ENCODE measurements around the gene POLR1A. TPM values are rescaled to one million over a fixed set of nuclear protein-coding genes. Genes with fewer than 3 reads are reported as not detected.

POLR1A gene
- total RNA-seq, 4 donors from 2014 or later, result 11.9 to 16.9 (median 13.5) TPM

GRCh38 chr2:86066007-86066578 lies 39.6 kb downstream of the POLR1A start:
- no peak overlapping the region for H3K4me3 ChIP-seq (ENCODE audit: low read depth, poor library complexity, severe bottlenecking)
- TF ChIP-seq, protein P1, sequence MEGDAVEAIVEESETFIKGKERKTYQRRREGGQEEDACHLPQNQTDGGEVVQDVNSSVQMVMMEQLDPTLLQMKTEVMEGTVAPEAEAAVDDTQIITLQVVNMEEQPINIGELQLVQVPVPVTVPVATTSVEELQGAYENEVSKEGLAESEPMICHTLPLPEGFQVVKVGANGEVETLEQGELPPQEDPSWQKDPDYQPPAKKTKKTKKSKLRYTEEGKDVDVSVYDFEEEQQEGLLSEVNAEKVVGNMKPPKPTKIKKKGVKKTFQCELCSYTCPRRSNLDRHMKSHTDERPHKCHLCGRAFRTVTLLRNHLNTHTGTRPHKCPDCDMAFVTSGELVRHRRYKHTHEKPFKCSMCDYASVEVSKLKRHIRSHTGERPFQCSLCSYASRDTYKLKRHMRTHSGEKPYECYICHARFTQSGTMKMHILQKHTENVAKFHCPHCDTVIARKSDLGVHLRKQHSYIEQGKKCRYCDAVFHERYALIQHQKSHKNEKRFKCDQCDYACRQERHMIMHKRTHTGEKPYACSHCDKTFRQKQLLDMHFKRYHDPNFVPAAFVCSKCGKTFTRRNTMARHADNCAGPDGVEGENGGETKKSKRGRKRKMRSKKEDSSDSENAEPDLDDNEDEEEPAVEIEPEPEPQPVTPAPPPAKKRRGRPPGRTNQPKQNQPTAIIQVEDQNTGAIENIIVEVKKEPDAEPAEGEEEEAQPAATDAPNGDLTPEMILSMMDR (IDR thresholded peaks at IDR 0.05), result no peak
- TF ChIP-seq POLR2A (IDR thresholded peaks at IDR 0.05), result no peak
- intact Hi-C loops (cut with DNase I; ENCODE audit: low total_unique reads), result no loop called here
- WGBS, 2 donors, result 88 to 95% methylated on average over 7 of the region's 7 CpGs
- peak in 1 of 2 donors; percentile 49 for DNase-seq (ENCODE audit: low spot score in 2 of 2)

- TF ChIP-seq, protein P1 (IDR thresholded peaks at IDR 0.05), result no peak
- TF ChIP-seq POLR2A (IDR thresholded peaks at IDR 0.05), result no peak
- 59 to 61% methylated on average over 5 of the region's 5 CpGs for WGBS, 2 donors
- peak in 1 of 2 donors; percentile 62 for DNase-seq (ENCODE audit: low spot score in 2 of 2)
- H3K4me3 ChIP-seq (ENCODE audit: low read depth, poor library complexity, severe bottlenecking), result no peak overlapping the region
- intact Hi-C loops (cut with DNase I; ENCODE audit: low total_unique reads), result no loop called here
These were observed 40.2 kb downstream of the POLR1A start for GRCh38 chr2:86065512-86065911.

- DNase-seq (ENCODE audit: low spot score in 2 of 2), result no peak
- no peak overlapping the region for H3K4me3 ChIP-seq (ENCODE audit: low read depth, poor library complexity, severe bottlenecking)
- WGBS, 2 donors, result 77 to 87% methylated on average over 2 of the region's 2 CpGs
- TF ChIP-seq POLR2A (IDR thresholded peaks at IDR 0.05), result no peak
- TF ChIP-seq, protein P1 (IDR thresholded peaks at IDR 0.05), result no peak
- intact Hi-C loops (cut with DNase I; ENCODE audit: low total_unique reads), result no loop called here
These were observed 41.7 kb downstream of the POLR1A start for GRCh38 chr2:86064006-86064405.

DNA sequence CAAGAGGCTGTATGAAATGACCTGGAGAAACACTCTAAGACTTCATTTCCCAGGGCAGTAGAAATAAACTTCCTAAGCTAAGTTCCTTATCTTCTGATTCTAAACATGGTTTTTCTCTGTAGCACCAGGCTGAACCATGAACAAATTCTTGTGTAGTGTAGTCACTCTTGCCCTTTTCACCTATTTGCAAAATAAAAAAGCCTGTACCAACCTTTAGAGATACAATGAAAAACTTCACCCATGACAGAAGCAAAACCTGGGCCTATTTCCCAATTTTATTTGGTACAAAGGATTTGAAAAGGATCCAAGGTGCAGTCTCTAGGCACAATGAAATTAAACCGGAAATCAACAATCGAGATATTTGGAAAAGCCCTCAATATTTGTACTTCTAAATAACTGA lies 43.6 kb downstream of the POLR1A start:
- no peak for DNase-seq (ENCODE audit: low spot score in 2 of 2)
- no peak overlapping the region for H3K4me3 ChIP-seq (ENCODE audit: low read depth, poor library complexity, severe bottlenecking)
- 62 to 76% methylated on average over 2 of the region's 2 CpGs for WGBS, 2 donors
- intact Hi-C loops (cut with DNase I; ENCODE audit: low total_unique reads), result no loop called here
- TF ChIP-seq, protein P1 (IDR thresholded peaks at IDR 0.05), result no peak
- TF ChIP-seq POLR2A (IDR thresholded peaks at IDR 0.05), result no peak

DNA sequence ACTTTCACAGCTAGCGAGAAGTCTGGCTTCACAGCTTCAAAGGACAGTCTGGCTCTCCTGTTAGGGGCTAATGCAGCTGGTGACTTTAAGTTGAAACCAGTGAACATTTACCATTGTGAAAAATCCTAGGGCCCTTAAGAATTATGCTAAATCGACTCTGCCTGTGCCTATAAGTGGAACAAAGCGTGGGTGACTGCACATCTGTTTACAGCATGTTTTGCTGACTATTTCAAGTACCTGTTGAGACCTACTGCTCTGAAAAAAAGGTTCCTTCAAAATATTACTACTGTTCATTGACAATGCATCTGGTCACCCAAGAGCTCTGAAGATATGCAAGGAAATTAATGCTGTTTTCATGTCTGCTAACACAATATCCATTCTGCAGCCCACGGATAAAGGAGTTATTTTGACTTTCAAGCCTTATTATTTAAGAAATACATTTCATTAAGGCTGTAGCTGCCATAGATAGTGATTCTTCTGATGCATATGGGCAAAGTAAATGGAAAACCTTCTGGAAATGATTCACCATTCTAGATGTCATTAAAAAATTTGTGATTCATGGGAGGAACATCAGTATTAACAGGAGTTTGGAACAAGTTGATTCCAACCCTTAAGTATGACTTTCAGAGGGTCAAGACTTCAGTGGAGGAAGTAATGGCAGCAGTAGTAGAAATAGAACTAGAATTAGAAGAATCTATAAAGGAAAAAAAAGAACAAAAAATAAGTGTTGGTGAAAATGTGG lies 48.9 kb downstream of the POLR1A start:
- intact Hi-C loops (cut with DNase I; ENCODE audit: low total_unique reads), result no loop called here
- WGBS, 2 donors, result 74 to 94% methylated on average over 4 of the region's 4 CpGs
- TF ChIP-seq, protein P1 (IDR thresholded peaks at IDR 0.05), result no peak
- TF ChIP-seq POLR2A (IDR thresholded peaks at IDR 0.05), result no peak
- no peak overlapping the region for H3K4me3 ChIP-seq (ENCODE audit: low read depth, poor library complexity, severe bottlenecking)
- no peak for DNase-seq (ENCODE audit: low spot score in 2 of 2)
